Mucosa of descending colon (tissue), 3 donors: ENCODE results near the gene FGR. TPM values are rescaled to one million over a fixed set of nuclear protein-coding genes. Genes with fewer than 3 reads are reported as not detected.

Experiments used
- ATAC-seq: fragments of 200-7000 bp; cut with Tn5 transposase; one replicate; pipeline ENCODE4 v1.9.1; 2020; ENCODE audit warnings: mild to moderate bottlenecking, moderate library complexity
- DNase-seq, 3 donors: peaks; one replicate each; pipeline ENCODE4 v3.0.0-alpha.2; 2020
- H3K36me3 ChIP-seq: fragments of 200-600 bp; one replicate; pipeline ENCODE4 v1.8.0; 2021; ENCODE audit warnings: low read depth, mild to moderate bottlenecking
- H3K4me1 ChIP-seq: fragments of 200-600 bp; one replicate; pipeline ENCODE4 v1.8.0; 2021; ENCODE audit warnings: low read depth, mild to moderate bottlenecking
- H3K4me3 ChIP-seq: fragments of 200-600 bp; one replicate; pipeline ENCODE4 v1.8.0; 2021; ENCODE audit warnings: mild to moderate bottlenecking
- H3K9me3 ChIP-seq: fragments of 200-600 bp; one replicate; pipeline ENCODE4 v1.8.0; 2021; ENCODE audit warnings: mild to moderate bottlenecking
- intact Hi-C, 2 donors: fragments of 100-400 bp; cut with DNase I in 1 of 2; cut with micrococcal nuclease in 1 of 2; formaldehyde crosslinking; loops; one replicate each; pipeline versions ENCODE4 v1.11.0 to v1.11.1; 2022; cut with DNase I, micrococcal nuclease
- total RNA-seq, 3 donors: library from RNA; stranded (reverse); fragmentation: NEBNext Ultra II Directional in 2 of 3; extraction: Animal tissue kit (Norgen Biotek cat#: 25700) in 2 of 3; gene quantifications; one replicate each; pipeline versions ENCODE4 v1.2.1 to v1.2.4, GENCODE V29; 2021 to 2023
- TF ChIP-seq, protein P1 (sequence below): fragments of 200-600 bp; IDR thresholded peaks from one replicate; pipeline ENCODE4 v1.8.0; 2022; ENCODE audit warnings: antibody characterized with exemption, mild to moderate bottlenecking
- donor health status: DM: no; HTN: no; CAD: no; lungs with moderate emphysema.
- donor health status: DM: no; HTN: no; CAD: no.
- donor health status: DM: no; HTN: yes; CAD: no.

FGR gene
- total RNA-seq, 3 donors from 2014 or later = 2.3 to 5.7 (median 5.3) TPM

DNA sequence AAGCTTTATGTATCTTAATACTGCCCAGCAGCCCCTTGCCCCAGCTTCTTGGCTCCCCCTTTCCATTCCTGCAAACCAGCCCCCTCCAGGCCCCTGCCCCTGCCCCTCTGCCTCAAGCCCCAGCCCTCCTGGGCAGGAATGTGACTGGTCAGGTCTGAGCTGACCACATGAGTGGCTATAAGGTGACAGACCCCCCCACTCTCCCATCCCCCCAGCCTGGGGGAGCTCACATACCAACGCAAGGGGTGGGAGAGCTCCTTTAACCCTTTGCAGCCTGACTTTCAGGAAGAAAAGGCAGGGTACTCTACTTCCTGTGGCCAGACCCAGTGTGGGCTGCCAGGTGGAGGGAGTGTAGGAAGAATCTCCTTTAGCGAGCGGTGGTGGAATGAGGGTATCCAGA is 64.2 kb downstream of the FGR start:
- Histone ChIP-seq H3K4me1 (peaks cover 53% of the 10 kb centered on the region), H3K9me3 (no peaks in the 10 kb centered on the region), H3K36me3 (no peaks in the 10 kb centered on the region), H3K4me3 (no peak overlapping the region)
- ATAC-seq (no peak), DNase-seq (no peak)
- TF ChIP-seq, protein P1, sequence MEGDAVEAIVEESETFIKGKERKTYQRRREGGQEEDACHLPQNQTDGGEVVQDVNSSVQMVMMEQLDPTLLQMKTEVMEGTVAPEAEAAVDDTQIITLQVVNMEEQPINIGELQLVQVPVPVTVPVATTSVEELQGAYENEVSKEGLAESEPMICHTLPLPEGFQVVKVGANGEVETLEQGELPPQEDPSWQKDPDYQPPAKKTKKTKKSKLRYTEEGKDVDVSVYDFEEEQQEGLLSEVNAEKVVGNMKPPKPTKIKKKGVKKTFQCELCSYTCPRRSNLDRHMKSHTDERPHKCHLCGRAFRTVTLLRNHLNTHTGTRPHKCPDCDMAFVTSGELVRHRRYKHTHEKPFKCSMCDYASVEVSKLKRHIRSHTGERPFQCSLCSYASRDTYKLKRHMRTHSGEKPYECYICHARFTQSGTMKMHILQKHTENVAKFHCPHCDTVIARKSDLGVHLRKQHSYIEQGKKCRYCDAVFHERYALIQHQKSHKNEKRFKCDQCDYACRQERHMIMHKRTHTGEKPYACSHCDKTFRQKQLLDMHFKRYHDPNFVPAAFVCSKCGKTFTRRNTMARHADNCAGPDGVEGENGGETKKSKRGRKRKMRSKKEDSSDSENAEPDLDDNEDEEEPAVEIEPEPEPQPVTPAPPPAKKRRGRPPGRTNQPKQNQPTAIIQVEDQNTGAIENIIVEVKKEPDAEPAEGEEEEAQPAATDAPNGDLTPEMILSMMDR = no peak
- intact Hi-C loops = no loop called here

DNA sequence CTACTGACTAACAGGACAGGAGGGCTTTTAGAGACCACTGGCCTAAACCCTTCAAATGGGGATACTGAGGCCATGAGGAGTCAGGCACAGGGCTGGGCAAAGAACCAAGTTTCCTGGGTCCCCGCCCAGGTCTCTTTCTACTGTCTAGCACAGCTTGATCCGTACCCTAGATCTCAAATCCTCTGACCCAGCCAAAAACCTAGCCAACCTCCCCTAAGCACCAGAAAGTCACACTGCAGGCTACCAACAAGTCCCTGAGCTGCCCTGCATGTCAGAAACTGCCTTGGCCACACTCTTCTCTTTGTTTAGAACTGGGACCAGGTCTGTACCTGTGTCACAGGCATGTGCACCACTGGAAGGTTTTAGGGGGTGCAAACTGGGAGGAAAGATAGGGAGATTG is 64.6 kb downstream of the FGR start:
- H3K4me3 ChIP-seq = no peak overlapping the region
- no peaks in the 10 kb centered on the region for H3K36me3 ChIP-seq
- H3K4me1 ChIP-seq = peaks cover 53% of the 10 kb centered on the region
- ATAC-seq (no peak), DNase-seq (no peak)
- intact Hi-C loops = no loop called here
- TF ChIP-seq, protein P1 = no peak
- H3K9me3 ChIP-seq = no peaks in the 10 kb centered on the region

DNA sequence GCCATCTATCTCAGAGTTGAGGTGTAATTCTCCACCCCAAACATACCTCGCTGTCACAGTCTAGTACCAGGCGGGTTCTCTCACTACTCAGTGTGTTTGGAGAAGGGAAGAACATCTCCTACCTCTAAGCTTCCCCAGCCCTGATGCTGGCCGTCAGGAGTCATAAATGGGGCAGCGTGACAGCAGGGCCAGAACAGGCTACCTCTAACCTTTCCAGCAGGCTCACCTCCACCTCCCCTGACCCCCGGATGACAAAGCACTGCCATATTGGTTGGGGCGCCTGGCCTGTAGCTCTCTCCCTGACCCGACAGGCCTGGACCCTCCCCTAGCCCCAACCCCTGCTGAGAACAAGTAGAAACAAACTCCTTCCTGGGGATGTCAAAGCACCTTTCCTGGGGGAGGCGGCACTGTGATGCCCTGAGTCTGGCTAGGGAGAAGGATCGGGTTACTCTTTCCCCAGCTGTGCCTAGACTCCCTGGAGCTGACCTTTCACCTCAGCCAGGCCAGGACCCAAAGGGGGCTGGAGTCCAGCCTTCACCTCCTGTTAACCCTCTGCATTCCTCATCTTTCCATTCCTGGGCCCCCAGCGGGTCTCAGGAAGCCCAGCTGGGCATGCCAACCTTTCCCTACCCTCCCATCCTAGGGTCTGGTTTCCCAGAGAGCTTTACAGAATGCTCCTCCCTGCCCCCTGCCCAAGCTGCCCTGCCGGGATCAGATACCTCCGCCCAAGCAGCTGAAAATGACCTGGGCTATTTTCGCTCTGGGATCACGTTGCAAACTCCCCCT is 65.3 kb downstream of the FGR start:
- DNase-seq (peak in 1 of 3 donors; percentile 32), ATAC-seq (no peak)
- TF ChIP-seq, protein P1 = no peak
- H3K9me3 ChIP-seq = no peaks in the 10 kb centered on the region
- H3K36me3 ChIP-seq = no peaks in the 10 kb centered on the region
- H3K4me1 ChIP-seq = peaks cover 52% of the 10 kb centered on the region
- H3K4me3 ChIP-seq = no peak overlapping the region
- intact Hi-C loops = no loop called here

DNA sequence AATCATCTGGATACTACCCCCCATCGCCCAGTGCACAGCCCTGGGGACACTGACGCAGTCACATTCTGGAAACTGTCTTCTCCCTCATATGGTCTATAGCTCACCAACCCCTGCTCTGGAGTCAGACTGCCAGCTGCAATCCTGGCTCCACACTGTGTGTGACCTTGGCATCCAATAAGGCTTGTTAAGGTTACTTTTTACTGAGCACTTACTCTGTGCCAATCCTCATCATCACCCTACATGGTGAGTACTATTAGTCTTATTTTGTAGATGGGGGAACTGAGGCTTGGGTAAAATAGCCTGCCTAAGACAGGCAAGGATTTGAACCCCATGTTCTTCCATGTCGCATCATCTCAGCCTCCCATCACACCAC is 65.9 kb downstream of the FGR start:
- DNase-seq = no peak
- Histone ChIP-seq H3K36me3 (no peaks in the 10 kb centered on the region), H3K4me3 (no peak overlapping the region), H3K9me3 (no peaks in the 10 kb centered on the region), H3K4me1 (peaks cover 52% of the 10 kb centered on the region)
- intact Hi-C loops = no loop called here
- TF ChIP-seq, protein P1 = no peak
- ATAC-seq = peak; percentile 1

DNA sequence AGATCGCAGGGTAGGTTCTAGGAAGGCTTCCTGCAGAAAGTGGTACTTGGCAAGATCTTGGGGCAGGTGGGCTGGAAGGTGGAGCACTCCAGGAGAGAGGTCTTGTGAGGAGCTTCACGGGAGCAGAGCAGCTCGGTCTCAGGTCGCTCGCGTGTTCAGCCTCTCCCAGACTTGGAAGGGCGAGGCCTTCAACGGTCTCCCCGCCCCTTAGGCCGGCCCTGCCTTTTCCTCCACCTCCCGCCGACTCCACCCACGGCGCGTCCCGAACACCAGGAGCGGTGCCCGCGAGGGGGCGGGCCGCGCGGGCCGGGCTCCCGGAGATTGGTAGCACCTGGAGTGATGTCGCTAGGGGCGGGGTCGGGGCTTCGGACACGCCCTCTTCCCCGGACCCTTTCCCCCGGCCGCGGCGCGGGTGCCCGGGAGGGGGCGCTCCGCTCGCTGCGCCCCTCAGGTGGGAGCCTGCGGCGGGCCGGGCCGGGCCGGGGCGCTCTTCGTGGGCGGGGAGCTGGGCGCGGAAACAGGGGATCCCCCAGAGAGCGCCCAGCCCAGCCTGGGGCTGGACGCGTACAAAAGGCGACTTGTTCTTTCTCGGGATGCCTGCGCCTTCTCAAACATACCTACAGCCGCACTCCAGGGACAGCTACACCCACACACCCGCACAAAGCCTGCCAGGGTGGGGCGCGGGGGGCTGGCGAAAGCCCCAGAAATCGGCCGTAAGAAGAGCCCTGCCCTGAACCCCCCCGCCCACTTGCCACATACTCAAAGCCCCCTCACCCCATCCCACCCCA is 66.5 kb downstream of the FGR start:
- DNase-seq (peak; percentile 97 to 99 (median 98)), ATAC-seq (peak; percentile 90)
- intact Hi-C loops = no loop called here
- Histone ChIP-seq H3K4me3 (no peak overlapping the region), H3K4me1 (peaks cover 55% of the 10 kb centered on the region), H3K9me3 (no peaks in the 10 kb centered on the region), H3K36me3 (no peaks in the 10 kb centered on the region)
- TF ChIP-seq, protein P1 = peak; percentile 72
